NCI-H446 (cell line): ENCODE results near the gene GPRC5A.
A peak's percentile ranks its signal among the peaks of the same experiment; 100 is the strongest.
"Not testable (repeated sequence)": the region's sequence is repeated elsewhere in the genome, so short reads cannot be mapped to it uniquely, and the experiment has no call there.

Experiments used
- DNase-seq, 2 experiments: peaks; one replicate each; lab custom pipeline; 2025; lab: John Stamatoyannopoulos, UW

Gene GPRC5A, protein sequence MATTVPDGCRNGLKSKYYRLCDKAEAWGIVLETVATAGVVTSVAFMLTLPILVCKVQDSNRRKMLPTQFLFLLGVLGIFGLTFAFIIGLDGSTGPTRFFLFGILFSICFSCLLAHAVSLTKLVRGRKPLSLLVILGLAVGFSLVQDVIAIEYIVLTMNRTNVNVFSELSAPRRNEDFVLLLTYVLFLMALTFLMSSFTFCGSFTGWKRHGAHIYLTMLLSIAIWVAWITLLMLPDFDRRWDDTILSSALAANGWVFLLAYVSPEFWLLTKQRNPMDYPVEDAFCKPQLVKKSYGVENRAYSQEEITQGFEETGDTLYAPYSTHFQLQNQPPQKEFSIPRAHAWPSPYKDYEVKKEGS

DNA sequence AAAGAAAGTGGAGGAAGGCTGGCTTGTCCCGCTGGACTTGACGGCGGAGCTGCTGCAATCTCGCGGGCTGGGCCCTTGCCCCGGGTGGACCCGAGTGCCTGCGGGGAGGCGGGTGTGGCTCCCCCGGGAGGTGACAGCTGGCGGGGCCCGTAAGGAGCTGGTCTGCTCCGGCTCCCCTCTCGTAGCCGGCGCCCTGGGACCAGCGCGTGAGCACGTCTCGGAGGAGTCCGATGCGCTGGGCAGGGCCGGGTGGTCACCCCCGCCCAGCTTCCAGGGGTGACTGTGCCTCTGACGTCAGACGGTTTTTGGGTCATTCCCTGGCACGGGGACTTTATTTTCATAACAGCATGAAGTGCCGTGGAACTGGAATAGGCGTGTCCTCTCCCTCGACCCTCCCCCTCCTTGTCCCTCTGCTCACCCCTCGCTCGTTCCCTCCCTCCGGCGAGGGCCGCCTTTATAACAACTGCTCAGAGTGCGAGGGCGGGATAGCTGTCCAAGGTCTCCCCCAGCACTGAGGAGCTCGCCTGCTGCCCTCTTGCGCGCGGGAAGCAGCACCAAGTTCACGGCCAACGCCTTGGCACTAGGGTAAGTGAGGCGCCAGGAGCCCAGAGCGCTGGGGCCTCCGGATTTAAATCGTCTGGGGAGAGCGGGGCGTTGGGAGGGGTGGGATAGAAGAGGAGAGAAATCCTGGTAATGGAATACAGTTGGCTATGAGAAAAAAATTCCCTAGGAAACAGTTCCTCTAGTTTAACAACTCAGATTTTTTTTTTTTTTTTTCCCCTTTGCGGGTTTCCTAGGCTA, at the start of gene GPRC5A:
Gene GPRC5A (plus strand): TSS at position 483 of the 801 bp plus-strand sequence. CDS start 16,688 bp downstream, outside the sequence.
- DNase-seq: peak; percentile 8 to 52

DNA sequence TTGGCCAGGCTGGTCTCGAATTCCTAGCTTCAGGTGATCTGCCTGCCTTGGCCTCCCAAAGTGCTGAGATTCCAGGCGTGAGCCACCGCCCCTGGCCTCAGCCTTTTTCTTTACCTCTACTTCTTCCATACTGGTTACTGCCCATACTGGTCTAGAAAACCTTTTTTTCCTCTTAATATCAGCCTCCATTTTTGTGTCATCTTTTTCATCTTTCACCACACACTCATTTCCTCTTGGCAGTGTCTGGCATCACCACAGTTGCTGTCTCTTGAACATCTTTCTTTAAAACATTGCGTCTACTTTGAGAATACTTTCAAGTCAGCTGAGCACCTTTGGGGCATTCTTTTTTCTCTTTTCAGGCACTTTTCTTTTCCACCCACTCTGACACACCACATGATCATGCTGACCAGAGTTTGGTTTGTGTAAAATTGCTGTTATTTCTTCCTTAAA, 45.5 kb upstream of the GPRC5A start:
- no peak for DNase-seq

DNA sequence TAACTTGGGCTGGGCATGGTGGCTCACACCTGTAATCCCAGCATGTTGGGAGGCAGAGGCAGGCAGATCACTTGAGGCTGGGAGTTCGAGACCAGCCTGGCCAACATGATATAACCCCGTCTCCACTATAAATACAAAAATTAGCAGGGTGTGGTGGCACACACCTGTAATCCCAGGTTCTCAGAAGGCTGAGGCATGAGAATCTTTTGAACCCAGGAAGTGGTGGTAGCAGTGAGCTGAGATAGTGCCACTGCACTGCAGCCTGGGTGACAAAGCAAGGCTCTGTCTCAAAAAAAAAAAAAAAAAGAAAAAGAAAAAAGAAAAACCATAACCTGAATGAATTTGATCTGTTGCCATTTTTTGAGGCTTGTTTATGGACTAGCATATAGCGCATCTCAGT, 44.6 kb upstream of the GPRC5A start:
- not testable (repeated sequence) for DNase-seq

DNA sequence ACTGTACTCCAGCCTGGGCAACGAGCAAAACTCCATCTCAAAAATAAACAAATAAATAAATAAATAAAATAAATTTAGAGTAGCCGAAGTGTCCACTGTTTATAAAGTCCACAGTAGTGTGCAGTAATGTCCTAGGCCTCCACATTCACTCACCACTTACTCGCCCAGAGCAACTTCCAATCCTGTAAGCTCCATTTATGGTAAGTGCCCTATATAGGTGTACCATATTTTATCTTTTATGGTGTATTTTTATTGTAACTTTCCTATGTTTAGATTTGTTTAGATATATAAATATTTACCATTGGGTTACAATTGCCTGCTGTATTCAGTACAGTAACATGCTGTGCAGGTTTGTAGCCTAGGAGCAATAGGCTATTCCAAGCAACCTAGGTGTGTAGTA, 37.9 kb upstream of the GPRC5A start:
- DNase-seq: no peak

DNA sequence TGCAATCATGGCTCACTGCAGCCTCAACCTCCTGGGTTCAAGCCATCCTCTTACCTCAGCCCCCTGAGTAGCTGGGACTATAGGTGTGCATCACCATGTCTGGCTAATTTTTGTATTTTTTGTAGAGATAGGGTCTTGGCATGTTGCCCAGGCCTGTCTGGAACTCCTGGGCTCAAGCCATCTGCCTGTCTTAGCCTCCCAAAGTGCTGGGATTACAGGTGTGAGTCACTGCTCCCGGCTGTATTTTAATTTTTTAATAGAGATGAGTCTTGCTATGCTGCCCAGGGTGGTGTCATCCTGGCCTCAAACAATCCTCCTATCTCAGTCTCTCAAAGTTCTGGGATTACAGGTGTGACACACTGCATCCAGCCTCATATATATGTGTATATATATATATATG, 31.7 kb upstream of the GPRC5A start:
- peak in 1 of 2 experiments; percentile 16 for DNase-seq

DNA sequence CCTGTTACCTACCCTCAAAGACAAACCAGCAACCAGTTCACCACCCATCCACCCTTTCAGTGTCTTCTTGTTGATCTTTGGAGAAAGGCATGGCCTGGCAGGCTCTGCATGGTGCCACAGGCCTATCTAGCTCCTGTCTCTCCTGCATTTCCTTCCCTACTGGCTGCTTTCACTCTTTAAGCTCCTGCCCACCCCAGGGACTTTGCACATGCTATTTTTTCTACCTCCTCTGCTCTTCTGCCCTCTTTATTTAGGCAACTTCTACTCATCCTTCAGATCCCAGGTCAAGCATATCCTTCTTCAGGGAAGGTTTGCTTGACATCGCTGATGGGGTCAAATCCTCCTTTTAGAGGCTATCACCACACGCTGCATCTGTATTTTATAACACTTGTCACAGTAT, 27.1 kb upstream of the GPRC5A start:
- no peak for DNase-seq

DNA sequence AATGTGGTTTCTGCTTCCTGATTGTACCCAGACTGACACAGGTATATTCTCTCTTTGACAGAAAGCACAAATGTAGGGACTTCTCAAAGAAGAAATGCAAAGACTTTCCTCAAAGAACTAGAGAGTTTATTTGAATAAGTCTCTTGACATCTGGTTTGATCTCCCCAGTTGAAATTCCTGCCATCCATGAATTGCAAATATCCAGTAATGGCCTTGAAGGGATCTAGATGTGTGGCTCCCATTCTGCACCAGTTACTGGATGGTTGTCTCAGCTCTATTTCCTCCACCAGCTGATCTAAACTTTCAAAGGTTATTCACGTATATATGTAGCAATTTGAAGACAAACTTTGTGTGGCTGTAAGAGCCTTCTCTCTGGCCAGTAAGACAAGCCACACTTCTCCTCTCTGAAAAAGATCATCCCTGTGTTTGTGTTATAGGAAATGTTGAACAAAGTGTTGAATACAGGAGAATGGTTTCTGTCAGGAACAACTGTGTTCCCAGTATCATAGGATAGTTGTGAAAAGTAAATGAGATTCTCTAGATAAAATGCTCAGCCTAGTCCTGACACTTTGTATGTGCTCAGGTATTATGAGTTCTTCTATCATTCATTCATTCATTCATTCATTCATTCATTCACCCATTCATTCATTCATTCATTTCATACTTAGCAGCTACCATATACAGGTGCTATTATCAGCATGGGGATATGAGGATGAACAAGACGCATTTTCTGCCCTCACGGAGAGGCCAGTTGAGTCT, 22.7 kb upstream of the GPRC5A start:
- DNase-seq: no peak

DNA sequence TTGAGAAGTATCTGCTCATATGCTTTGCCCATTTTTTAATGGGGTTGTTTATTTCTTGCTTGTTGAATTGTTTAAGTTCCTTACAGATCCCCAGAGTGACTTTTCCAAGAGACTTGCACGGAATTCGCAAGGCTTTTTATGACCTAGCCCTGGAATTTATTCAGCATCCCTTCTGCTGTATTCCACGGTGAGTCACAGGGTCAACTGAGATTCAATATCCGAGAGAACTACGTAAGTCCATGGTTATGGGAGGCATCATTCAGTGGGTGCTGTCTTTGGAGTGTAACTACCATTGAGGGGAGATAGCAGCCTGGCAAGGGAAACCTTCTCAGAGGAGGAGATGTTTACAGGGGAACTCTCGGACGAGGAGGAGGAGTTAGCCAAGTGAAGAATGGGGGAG, 20.9 kb upstream of the GPRC5A start:
- no peak for DNase-seq

DNA sequence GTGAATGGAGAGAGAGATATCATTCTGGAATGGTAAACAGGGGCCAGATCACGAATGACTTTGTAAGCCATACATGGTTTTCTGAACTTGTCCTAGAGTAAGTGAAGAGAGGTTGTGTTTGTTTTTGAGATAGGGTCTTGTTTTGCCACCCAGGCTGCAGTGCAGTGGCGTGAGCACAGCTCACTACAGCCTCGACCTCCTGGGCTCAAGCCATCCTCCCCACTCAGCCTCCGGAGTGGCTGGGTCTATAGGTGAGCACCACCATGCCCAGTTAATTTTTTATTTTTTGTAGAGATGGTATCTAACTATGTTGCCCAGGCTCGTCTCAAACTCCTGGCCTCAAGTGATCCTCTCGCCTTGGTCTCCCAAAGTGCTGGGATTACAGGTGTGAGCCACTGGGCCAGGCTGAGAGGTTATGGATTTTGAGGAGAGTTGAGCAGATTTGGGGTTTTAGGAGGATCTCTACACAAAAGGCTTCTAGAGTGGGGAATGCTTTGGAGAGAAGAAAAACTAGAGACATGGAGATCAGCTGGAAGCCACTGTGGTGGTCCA, 19.7 kb upstream of the GPRC5A start:
- no peak for DNase-seq

DNA sequence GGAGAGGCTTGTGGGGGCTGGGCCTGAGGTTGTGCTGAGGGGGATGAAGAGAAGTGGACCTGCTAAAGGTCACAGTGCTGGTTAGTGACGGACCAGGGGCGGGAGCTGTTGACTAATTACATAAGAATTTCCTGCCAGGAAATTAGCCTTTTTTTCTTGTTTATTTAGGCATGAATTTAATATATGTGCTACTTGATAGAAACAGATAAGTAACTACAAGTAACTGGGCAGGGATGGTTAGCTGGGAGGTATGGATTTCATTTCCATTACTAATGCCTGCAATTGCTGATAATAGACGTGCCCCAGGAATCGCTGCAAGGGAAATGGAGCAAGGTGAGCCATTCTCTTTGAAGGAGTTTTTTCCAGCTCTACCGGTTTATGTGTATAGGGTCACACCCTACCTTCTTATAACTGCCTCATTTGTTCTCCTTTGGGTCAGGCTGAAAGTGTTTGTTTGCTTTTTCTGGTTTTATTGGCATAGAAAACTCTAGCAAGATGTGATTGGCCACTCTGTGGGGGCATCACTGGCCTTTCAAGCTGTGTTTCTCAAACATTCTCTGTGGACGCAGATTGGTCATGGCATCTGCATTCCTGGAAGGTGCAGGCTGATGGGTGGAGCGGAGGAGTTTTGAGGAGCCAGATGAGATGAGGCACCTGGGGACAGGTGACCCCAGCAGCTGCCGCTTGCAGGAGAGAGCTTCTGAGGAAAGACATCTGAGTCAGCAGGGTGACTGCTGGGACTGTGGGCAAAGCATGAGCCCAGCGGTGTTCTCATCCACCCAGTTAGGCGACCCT, 19.0 kb upstream of the GPRC5A start:
- no peak for DNase-seq

DNA sequence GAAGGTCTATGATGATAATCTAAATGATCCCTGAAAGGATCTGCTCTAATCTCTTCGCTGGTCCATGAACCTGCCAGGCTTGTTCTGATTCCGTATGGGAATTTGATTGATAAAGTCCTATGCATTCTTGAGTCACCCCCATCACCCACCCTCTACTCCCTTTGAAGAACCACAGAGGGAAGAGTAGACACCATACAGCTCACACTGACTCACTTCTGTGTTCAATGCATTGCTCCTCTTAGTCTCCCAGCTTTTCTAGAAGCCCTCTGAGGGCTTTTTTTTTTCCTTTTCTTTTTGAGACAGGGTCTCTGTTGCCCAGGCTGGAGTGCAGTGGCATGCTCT, 18.5 kb upstream of the GPRC5A start:
- DNase-seq: no peak

DNA sequence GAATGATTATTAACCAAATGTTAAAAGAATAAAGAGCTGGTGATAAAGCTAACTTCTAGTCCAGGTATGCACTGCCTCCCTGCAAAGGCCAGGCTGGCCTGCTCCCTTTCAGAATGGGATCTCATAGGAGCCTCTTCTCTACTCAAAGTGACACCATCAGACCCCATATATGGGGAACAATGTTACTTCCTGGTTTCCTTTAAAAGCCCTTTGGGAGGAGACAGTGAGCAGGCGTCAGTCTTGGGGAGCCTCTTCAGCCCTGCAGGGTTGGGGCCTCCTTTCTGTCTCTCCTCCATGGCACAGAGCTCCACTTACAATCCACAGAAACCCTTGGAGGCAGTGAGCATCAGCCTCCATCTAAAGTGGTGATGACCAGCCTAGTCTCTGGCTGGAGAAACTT, 17.3 kb upstream of the GPRC5A start:
- no peak for DNase-seq

DNA sequence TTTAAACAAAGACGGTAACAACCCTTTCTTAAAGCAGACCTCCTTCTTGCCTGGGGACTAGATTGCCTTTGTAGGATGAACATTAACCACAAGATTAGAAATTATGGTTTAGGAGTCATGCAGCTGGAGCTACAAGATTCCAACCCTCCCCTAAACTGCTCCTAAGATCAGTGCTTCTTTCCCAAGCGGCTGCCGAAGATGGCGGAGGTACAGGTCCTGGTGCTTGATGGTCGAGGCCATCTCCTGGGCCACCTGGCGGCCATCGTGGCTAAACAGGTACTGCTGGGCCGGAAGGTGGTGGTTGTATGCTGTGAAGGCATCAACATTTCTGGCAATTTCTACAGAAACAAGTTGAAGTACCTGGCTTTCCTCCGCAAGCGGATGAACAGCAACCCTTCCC, 16.1 kb upstream of the GPRC5A start:
- DNase-seq: not testable (repeated sequence)

DNA sequence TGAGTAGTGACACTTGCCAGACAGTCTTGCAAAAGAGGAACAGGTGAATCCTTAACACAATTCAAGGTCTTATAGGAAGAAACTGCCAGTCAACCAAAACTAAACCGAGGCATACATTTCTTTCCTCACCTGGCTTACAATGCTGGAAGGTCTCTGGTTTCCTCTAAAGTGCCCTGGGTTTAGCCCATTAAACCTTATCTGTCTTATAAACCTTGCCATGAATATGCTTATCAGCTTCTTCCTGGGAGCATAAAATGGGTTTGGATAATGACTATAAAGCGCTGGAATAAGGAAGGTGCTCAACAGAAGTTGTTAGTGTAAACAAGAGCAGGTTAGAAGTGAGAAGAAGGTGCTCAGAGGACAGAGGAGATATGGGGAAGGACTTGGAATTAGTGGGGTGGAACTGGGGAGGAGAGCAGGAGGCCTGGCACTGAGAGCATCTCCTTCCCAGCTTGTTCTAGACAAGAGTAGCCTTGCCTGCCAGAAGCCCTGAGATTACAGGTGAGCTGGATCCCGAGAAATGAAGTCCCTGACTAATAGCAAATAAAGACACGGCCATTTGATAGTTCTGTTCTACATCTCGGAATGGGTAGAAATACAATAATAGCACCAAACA, 14.1 kb upstream of the GPRC5A start:
- DNase-seq: no peak

DNA sequence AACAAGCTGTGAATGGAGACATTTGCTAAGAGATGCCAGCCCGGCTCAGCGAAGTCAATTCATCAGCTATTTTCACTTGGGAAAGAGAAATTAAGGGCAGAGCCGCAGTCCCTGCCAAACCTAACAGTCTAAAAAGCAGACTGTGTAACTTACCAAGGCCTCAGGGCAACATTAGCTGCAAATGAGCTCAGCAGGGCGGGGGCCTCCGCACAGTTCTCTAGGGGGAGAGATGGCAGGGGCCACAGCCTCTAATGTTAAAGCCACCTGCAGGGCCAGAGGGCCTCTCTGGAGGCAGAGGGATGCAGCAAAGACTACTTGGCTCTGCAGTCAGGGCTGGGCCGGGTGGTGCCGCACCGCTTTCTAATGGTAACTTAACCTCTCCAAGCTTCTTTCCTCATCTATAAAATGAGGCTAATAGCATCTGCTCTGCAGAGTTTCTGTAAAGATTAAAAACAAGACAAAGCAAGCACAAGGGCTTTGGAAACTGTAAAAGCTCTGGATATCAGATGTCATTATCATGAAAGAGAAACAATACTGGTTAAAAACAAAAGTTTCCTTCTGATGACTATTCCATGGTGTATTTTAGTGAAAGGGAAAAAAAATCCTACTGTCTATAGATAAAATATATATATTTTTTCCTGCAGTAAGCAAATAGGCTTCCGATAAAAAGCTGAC, 13.4 kb upstream of the GPRC5A start:
- DNase-seq: no peak

DNA sequence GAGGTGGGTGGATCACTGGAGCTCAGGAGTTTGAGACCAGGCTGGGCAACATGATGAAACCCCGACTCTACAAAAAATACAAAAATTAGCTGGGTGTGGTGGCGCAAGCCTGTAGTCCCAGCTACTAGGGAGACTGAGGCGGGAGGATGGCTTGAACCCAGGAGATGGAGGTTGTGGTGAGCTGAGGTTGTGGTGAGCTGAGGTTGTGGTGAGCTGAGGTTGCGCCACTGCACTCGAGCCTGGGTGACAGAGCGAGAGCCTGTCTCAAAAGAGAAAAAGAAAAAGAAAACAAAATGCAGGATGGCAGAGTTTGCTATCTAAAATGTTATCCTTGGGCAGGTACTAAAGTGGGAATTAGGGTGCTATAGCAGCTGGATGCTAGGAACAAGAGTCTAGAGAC, 10.8 kb upstream of the GPRC5A start:
- no peak for DNase-seq

DNA sequence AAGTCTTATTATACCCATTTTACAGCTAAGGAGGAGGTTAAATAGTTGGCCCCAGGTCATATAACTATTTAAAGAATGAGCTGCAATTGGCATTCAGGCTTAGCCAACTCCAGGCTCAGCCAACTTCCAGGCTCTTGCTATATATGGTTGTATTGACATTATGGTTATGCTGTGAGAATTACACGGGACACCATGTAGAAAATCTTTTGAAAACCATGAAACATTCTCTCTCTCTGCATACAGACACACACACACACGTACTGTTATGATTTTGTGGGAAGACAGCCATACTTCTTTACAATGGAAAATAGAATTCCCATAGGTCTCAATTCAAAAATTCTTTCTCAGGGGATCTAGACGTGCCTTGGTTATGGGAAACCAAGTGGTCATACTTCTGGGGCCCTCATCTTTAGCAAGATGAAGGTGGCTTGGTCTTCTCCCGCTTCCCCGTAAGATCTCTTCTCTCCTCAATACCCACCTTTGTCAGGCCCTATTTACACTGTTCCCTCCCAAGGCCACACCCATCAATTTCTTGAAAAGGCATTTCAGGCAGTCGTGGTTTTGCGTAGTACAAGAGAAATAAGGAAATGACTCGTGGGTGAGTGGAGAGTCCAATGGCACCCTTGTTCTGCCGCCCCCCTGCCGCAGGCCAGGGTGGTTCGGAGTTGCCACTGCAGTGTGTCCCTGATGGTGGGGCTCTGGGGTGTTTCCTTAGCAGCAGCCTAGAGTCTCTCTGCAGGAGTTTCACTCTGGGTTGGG, 10.0 kb upstream of the GPRC5A start:
- DNase-seq: no peak

DNA sequence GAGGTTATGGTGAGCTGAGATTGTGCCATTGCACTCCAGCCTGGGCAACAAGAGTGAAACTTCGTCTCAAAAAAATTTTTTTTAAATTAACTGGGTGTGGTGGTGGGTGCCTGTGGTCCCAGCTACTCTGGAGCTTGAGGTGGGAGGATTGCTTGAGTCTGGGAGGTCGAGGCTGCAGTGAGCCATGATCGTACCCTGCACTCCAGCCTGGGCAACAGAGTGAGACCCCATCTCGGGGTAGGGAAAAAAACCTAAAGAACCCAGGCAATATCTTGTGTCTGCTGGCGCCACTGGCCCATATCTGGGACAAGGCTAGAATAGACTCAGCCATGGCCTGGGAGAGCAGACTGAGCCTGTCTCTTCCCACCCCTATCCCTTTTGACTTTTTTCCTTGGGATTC, 9.1 kb upstream of the GPRC5A start:
- DNase-seq: no peak

DNA sequence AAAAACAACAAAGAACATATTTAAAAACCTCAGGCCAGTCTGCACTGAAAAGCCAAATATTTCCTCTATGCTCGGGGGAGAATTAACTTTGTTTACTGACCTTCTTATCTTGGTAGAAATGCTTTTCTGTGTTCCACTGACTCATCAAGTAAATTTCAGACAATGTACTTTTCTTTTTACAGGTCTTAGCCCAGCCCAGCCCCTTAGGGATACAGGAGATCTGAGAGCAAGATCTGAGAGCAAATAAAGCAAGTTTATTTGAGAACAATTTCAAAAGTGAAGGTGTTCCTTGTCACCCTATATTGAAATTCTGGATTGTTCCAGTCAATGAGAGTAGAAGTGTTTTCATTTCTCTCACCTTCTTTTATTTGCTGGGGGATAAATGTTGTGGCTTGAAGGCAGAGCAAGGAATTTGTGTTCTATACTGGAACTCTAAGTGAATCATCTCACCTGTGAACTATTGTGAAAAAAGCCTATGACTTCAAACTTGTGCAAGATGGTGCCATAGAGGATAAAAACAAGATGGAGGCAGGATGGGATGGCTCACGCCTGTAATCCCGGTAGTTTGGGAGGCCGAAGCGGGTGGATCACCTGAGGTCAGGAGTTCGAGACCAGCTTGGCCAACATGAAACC, 7.9 kb upstream of the GPRC5A start:
- no peak for DNase-seq
